Transverse colon (tissue), 3 donors: ENCODE measurements around the gene ADAM30.

Experiments
- CTCF ChIP-seq, 5 experiments: fragments of 200-600 bp in 3 of 5; fragments of 450-650 bp in 2 of 5; sonication (generic) in 3 of 5; IDR thresholded peaks; 1 replicate in 2 of 5; 2 replicates in 3 of 5; pipeline ENCODE4 v1.5.1; 2016 to 2017; ENCODE audit warnings: antibody characterized with exemption in 5 of 5, inconsistent platforms in 3 of 5, mild to moderate bottlenecking in 2 of 5, moderate library complexity in 1 of 5
- POLR2A ChIP-seq: fragments of 450-650 bp; IDR thresholded peaks from one replicate; pipeline ENCODE4 v1.6.1; 2016; ENCODE audit warnings: antibody characterized with exemption, mild to moderate bottlenecking, moderate library complexity

DNA sequence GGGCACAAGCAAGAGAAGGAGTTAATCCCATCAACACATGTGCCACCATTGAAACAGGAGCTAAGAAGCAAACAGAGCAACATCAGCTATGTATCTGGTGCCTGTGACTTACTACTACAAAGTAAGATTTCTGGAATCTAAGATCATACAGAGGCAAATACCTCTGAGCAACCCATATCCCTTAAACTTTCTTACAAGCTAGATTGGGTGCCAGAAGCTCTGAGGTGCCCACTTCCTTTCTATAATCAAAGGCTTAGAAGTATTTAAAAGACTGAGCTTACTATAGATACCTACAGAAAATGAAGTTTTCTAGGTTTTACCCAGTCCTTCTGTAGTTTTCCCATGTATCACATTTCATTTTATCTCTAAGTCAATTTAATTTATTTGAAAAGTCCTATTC, 44.4 kb upstream of the ADAM30 start:
- TF ChIP-seq CTCF (IDR thresholded peaks at IDR 0.05), result no peak
- no peak for TF ChIP-seq POLR2A
